ENCODE data around the gene MGAT5. TPM values are rescaled to one million over a fixed set of nuclear protein-coding genes. Genes with fewer than 3 reads are reported as not detected.

MGAT5 gene
- total RNA-seq, 1 experiment from 2014 or later = 22.1 TPM

DNA sequence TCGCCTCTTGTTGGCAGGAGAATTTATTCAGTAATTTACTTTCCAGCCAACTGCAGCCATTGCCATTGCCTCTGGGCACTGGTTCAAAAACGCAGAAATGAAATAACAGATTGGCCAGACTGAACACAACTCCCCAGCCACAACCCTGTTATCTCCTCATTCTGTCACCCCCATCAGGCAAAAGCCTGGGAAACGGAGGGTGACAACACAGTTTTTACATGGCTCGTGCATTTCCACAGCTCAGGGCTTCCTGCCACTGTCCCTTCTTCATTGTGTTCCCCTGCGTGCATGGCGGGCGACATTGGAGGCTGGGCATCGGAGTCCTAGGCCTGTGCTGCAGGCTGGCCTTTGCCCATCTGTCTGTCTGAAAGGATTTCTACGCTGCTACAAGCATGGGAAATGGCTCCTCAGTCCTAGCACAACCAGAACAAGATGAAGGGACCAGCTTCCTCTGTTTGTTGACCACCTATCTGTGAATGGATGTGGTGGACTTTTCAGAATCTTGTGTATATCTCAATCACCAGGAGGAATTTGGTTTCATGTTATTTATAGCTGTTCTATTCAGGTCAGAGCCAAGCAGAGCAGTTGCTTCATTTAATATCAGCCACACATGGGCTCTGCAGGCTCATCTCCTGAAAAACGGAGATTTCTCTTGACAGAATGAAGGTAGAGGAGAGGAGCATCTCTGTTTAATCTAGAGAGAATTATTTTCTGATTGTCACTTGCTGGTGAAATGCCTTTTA is 107.0 kb downstream of the MGAT5 start:
- Histone ChIP-seq H3K4me3 (ENCODE audit: low read depth, low read length) (no peak overlapping the region), H3K9me3 (no peaks in the 10 kb centered on the region), H3K4me1 (no peaks in the 10 kb centered on the region), H3K27me3 (replicated peaks; ENCODE audit: control insufficient read depth, insufficient read depth, low read length) (no peaks in the 10 kb centered on the region), H3K36me3 (ENCODE audit: control insufficient read depth, insufficient read depth, low read length) (no peaks in the 10 kb centered on the region; the same call in 1 of the 2 replicates)
- Mint-ChIP-seq H3K27me3 (ENCODE audit: insufficient read depth, unreplicated experiment) (no peaks in the 10 kb centered on the region), H3K4me1 (ENCODE audit: low read depth, unreplicated experiment) (no peaks in the 10 kb centered on the region), H3K4me3 (ENCODE audit: unreplicated experiment) (no peak overlapping the region), H3K27ac (ENCODE audit: unreplicated experiment) (no peak overlapping the region), H3K36me3 (ENCODE audit: insufficient read depth, unreplicated experiment) (peaks cover 10% of the 10 kb centered on the region), H3K9me3 (ENCODE audit: unreplicated experiment) (no peaks in the 10 kb centered on the region)
- intact Hi-C loops (cut with micrococcal nuclease; ENCODE audit: unreplicated experiment) = no loop called here
- TF ChIP-seq, protein P1, sequence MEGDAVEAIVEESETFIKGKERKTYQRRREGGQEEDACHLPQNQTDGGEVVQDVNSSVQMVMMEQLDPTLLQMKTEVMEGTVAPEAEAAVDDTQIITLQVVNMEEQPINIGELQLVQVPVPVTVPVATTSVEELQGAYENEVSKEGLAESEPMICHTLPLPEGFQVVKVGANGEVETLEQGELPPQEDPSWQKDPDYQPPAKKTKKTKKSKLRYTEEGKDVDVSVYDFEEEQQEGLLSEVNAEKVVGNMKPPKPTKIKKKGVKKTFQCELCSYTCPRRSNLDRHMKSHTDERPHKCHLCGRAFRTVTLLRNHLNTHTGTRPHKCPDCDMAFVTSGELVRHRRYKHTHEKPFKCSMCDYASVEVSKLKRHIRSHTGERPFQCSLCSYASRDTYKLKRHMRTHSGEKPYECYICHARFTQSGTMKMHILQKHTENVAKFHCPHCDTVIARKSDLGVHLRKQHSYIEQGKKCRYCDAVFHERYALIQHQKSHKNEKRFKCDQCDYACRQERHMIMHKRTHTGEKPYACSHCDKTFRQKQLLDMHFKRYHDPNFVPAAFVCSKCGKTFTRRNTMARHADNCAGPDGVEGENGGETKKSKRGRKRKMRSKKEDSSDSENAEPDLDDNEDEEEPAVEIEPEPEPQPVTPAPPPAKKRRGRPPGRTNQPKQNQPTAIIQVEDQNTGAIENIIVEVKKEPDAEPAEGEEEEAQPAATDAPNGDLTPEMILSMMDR (IDR thresholded peaks at IDR 0.05; ENCODE audit: insufficient read depth in 1 of 2, low read depth in 1 of 2, low read length in 1 of 2, severe bottlenecking in 1 of 2, unreplicated experiment in 1 of 2) = no peak
- BruUV-seq (replicated peaks) = no TSS peak
- ChIA-PET POLR2A (no interaction called here), CTCF (no interaction called here)
- no peak for DNase-seq

DNA sequence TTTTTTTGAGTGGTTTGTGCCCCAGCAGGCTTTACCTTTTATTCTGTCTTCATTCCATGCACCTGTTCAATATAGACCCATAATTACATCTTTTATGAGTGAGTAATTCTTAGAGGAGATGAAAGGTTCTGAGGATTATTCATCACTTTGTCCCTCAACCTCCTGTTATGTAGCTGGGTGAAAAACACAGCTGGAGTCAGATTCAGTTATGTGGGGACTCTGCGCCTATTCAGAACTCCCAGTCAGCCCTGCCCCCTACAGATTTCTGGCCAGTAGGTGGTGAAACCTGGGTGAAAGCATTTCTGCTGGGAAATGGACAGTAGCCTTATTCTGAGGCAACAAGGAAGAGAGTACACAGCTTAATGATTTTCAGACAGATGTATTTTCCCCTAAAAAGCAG is 107.8 kb downstream of the MGAT5 start:
- Histone ChIP-seq H3K27me3 (replicated peaks; ENCODE audit: control insufficient read depth, insufficient read depth, low read length) (no peaks in the 10 kb centered on the region), H3K4me1 (no peaks in the 10 kb centered on the region), H3K9me3 (no peaks in the 10 kb centered on the region), H3K36me3 (ENCODE audit: control insufficient read depth, insufficient read depth, low read length) (no peaks in the 10 kb centered on the region; the same call in 1 of the 2 replicates), H3K4me3 (ENCODE audit: low read depth, low read length) (no peak overlapping the region)
- intact Hi-C loops (cut with micrococcal nuclease; ENCODE audit: unreplicated experiment) = no loop called here
- TF ChIP-seq, protein P1 (IDR thresholded peaks at IDR 0.05; ENCODE audit: insufficient read depth in 1 of 2, low read depth in 1 of 2, low read length in 1 of 2, severe bottlenecking in 1 of 2, unreplicated experiment in 1 of 2) = no peak
- Mint-ChIP-seq H3K4me3 (ENCODE audit: unreplicated experiment) (no peak overlapping the region), H3K27me3 (ENCODE audit: insufficient read depth, unreplicated experiment) (no peaks in the 10 kb centered on the region), H3K27ac (ENCODE audit: unreplicated experiment) (no peak overlapping the region), H3K36me3 (ENCODE audit: insufficient read depth, unreplicated experiment) (peaks cover 10% of the 10 kb centered on the region), H3K4me1 (ENCODE audit: low read depth, unreplicated experiment) (no peaks in the 10 kb centered on the region), H3K9me3 (ENCODE audit: unreplicated experiment) (no peaks in the 10 kb centered on the region)
- no TSS peak for BruUV-seq (replicated peaks)
- POLR2A ChIA-PET = no interaction called here
- no peak for DNase-seq
- CTCF ChIA-PET = no interaction called here

DNA sequence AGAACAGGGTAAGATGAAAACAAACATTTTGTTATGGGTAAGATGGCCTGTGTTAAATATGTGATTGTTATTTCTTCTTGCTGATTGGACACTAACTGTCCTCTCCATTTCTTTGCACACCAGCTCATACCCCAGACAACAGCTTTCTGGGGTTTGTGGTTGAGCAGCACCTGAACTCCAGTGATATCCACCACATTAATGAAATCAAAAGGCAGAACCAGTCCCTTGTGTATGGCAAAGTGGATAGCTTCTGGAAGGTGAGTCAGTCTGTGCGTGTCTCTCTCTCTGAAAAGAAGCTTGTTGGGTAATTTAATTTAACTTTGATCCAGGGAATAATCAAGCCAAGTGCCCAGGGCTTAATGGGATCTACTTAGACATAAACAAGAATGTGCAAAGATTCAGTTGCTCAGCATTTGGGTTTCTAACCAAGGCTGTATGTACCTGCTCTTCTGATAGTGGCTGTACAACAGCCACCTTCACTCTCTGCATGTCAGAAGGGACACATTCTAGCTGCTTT is 108.3 kb downstream of the MGAT5 start:
- TF ChIP-seq, protein P1 (IDR thresholded peaks at IDR 0.05; ENCODE audit: insufficient read depth in 1 of 2, low read depth in 1 of 2, low read length in 1 of 2, severe bottlenecking in 1 of 2, unreplicated experiment in 1 of 2) = no peak
- Mint-ChIP-seq H3K27me3 (ENCODE audit: insufficient read depth, unreplicated experiment) (no peaks in the 10 kb centered on the region), H3K36me3 (ENCODE audit: insufficient read depth, unreplicated experiment) (peaks cover 10% of the 10 kb centered on the region), H3K9me3 (ENCODE audit: unreplicated experiment) (no peaks in the 10 kb centered on the region), H3K4me1 (ENCODE audit: low read depth, unreplicated experiment) (no peaks in the 10 kb centered on the region), H3K27ac (ENCODE audit: unreplicated experiment) (no peak overlapping the region), H3K4me3 (ENCODE audit: unreplicated experiment) (no peak overlapping the region)
- Histone ChIP-seq H3K4me1 (no peaks in the 10 kb centered on the region), H3K27me3 (replicated peaks; ENCODE audit: control insufficient read depth, insufficient read depth, low read length) (no peaks in the 10 kb centered on the region), H3K36me3 (ENCODE audit: control insufficient read depth, insufficient read depth, low read length) (no peaks in the 10 kb centered on the region; the same call in 1 of the 2 replicates), H3K9me3 (no peaks in the 10 kb centered on the region), H3K4me3 (ENCODE audit: low read depth, low read length) (no peak overlapping the region)
- intact Hi-C loops (cut with micrococcal nuclease; ENCODE audit: unreplicated experiment) = no loop called here
- POLR2A ChIA-PET = no interaction called here
- CTCF ChIA-PET = no interaction called here
- no TSS peak for BruUV-seq (replicated peaks)
- DNase-seq = no peak

Measured in Caco-2 (cell line).